ENCODE results near the gene RAP1A.

GRCh38 chr1:111734426-111734825 is 114.8 kb downstream of the RAP1A start:
- TF ChIP-seq, protein P1, sequence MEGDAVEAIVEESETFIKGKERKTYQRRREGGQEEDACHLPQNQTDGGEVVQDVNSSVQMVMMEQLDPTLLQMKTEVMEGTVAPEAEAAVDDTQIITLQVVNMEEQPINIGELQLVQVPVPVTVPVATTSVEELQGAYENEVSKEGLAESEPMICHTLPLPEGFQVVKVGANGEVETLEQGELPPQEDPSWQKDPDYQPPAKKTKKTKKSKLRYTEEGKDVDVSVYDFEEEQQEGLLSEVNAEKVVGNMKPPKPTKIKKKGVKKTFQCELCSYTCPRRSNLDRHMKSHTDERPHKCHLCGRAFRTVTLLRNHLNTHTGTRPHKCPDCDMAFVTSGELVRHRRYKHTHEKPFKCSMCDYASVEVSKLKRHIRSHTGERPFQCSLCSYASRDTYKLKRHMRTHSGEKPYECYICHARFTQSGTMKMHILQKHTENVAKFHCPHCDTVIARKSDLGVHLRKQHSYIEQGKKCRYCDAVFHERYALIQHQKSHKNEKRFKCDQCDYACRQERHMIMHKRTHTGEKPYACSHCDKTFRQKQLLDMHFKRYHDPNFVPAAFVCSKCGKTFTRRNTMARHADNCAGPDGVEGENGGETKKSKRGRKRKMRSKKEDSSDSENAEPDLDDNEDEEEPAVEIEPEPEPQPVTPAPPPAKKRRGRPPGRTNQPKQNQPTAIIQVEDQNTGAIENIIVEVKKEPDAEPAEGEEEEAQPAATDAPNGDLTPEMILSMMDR (conservative IDR thresholded peaks at IDR 0.05): no peak
- TF ChIP-seq EZH2 (IDR thresholded peaks at IDR 0.05; ENCODE audit: low read depth): no peak

Measured in PC-9 (cell line).